ENCODE results near the gene ALOX12B. TPM values are rescaled to one million over a fixed set of nuclear protein-coding genes. Genes with fewer than 3 reads are reported as not detected.

ALOX12B gene
- polyA plus RNA-seq, 1 of the 3 experiments (the other 2 are of a cell fraction): 0.20 TPM

- no peak for TF ChIP-seq CTCF (IDR thresholded peaks at IDR 0.05)
Measured at GRCh38 chr17:8116776-8117175, 29.3 kb upstream of the ALOX12B start (continued).

- Histone ChIP-seq H3K36me3 (replicated peaks in 1 of 2; ENCODE audit: control insufficient read depth in 1 of 2, insufficient read depth in 2 of 2, low read length in 1 of 2) (no peaks in the 10 kb centered on the region), H3K9me2 (no peaks in the 10 kb centered on the region), H3F3A (replicated peaks; ENCODE audit: insufficient read depth) (no peaks in the 10 kb centered on the region), H4K20me1 (ENCODE audit: insufficient read depth) (no peaks in the 10 kb centered on the region), H3K4me2 (no peak overlapping the region), H3K4me3 (ENCODE audit: low read depth in 2 of 2, low read length in 1 of 2) (no peak overlapping the region), H3K9ac (no peak overlapping the region), H3K27ac (ENCODE audit: low read depth in 2 of 2, low read length in 1 of 2) (no peak overlapping the region), H3K4me1 (ENCODE audit: control insufficient read depth in 1 of 2, insufficient read depth in 2 of 2, low read depth in 1 of 2, low read length in 1 of 2) (no peaks in the 10 kb centered on the region; a peak in 1 of 4 replicates), H3K27me3 (ENCODE audit: insufficient read depth) (peaks cover 29% of the 10 kb centered on the region; the same call in 1 of the 2 replicates), H3K9me3 (no peaks in the 10 kb centered on the region), H2AFZ (ENCODE audit: low read depth) (no peak overlapping the region), H3K79me2 (ENCODE audit: insufficient read depth) (no peaks in the 10 kb centered on the region)
- POLR2A ChIA-PET: no interaction called here
- CTCF ChIA-PET: interaction anchor here (0.9 to 15.2 kb wide), 22 partner anchors 8 to 254 kb away, joined by 3 to 298 read pairs (median 5); partner anchors contain the start of genes ALOX12B, ALOXE3 and HES7
- TF ChIP-seq, protein P1, sequence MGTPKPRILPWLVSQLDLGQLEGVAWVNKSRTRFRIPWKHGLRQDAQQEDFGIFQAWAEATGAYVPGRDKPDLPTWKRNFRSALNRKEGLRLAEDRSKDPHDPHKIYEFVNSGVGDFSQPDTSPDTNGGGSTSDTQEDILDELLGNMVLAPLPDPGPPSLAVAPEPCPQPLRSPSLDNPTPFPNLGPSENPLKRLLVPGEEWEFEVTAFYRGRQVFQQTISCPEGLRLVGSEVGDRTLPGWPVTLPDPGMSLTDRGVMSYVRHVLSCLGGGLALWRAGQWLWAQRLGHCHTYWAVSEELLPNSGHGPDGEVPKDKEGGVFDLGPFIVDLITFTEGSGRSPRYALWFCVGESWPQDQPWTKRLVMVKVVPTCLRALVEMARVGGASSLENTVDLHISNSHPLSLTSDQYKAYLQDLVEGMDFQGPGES (IDR thresholded peaks at IDR 0.05; ENCODE audit: low read depth, low read length): no peak
- TF ChIP-seq GABPA (IDR thresholded peaks at IDR 0.05; ENCODE audit: low read depth) (no peak), JUND (IDR thresholded peaks at IDR 0.05) (no peak), RXRA (IDR thresholded peaks at IDR 0.05; ENCODE audit: borderline replicate concordance, low read depth) (no peak)
- 98% methylated on average over 5 of the region's 6 CpGs for WGBS (ENCODE audit: low lambda C conversion rate)
- DNase-seq: no peak
Measured at GRCh38 chr17:8110907-8111306, 23.4 kb upstream of the ALOX12B start.

DNA sequence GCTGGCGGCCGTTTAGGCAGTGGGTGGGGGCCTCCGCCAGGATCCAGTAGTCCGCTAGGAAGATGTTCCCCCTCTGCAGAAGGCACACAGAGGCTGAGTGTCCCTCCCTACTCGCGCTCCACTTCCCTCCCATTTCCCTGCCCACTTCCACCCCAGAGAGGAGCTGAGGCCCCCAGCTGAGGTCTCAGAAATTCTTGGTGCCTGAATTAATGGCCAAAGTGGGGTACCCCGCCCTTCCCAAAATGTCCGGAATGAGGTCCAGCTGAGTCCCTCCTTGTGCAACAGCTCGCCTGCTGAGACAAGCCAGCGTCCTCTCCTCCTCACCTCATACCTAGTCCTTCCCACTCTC, 22.9 kb upstream of the ALOX12B start:
- Histone ChIP-seq H3K27me3 (ENCODE audit: insufficient read depth) (peaks cover 24% of the 10 kb centered on the region; the same call in 1 of the 2 replicates), H2AFZ (ENCODE audit: low read depth) (no peak overlapping the region), H3K9ac (no peak overlapping the region), H3K79me2 (ENCODE audit: insufficient read depth) (no peaks in the 10 kb centered on the region), H3K4me3 (ENCODE audit: low read depth in 2 of 2, low read length in 1 of 2) (peak overlapping the region in 1 of 2 experiments; percentile 37; a peak in 1 of 4 replicates), H3F3A (replicated peaks; ENCODE audit: insufficient read depth) (no peaks in the 10 kb centered on the region), H4K20me1 (ENCODE audit: insufficient read depth) (no peaks in the 10 kb centered on the region), H3K4me2 (no peak overlapping the region), H3K27ac (ENCODE audit: low read depth in 2 of 2, low read length in 1 of 2) (no peak overlapping the region), H3K9me3 (no peaks in the 10 kb centered on the region), H3K4me1 (ENCODE audit: control insufficient read depth in 1 of 2, insufficient read depth in 2 of 2, low read depth in 1 of 2, low read length in 1 of 2) (no peaks in the 10 kb centered on the region; a peak in 1 of 4 replicates), H3K36me3 (replicated peaks in 1 of 2; ENCODE audit: control insufficient read depth in 1 of 2, insufficient read depth in 2 of 2, low read length in 1 of 2) (no peaks in the 10 kb centered on the region), H3K9me2 (no peaks in the 10 kb centered on the region)
- CTCF ChIA-PET: interaction anchor here (0.9 to 15.2 kb wide), 23 partner anchors 9 to 254 kb away, joined by 3 to 298 read pairs (median 5); partner anchors contain the start of genes ALOX12B, ALOXE3 and HES7
- WGBS (ENCODE audit: low lambda C conversion rate): 48% methylated on average over 5 of the region's 10 CpGs
- POLR2A ChIA-PET: no interaction called here
- DNase-seq: no peak
- no peak for TF ChIP-seq TAF1 (IDR thresholded peaks at IDR 0.05; ENCODE audit: borderline replicate concordance, low read depth, low read length)
- no peak for TF ChIP-seq FOXM1 (IDR thresholded peaks at IDR 0.05; ENCODE audit: low read depth)
- TF ChIP-seq ELF1 (IDR thresholded peaks at IDR 0.05): no peak
- TF ChIP-seq SMC3 (IDR thresholded peaks at IDR 0.05; ENCODE audit: low read depth, low read length): no peak
- TF ChIP-seq CHD2 (IDR thresholded peaks at IDR 0.05; ENCODE audit: low read length, partially characterized antibody): no peak
- no peak for TF ChIP-seq NRF1 (IDR thresholded peaks at IDR 0.05; ENCODE audit: low read depth, low read length)
- no peak for TF ChIP-seq MXI1 (IDR thresholded peaks at IDR 0.05; ENCODE audit: low read depth, low read length)
- TF ChIP-seq GATA2 (CRISPR knock-in tag; IDR thresholded peaks at IDR 0.05): no peak
- no peak for TF ChIP-seq TEAD4 (IDR thresholded peaks at IDR 0.05; ENCODE audit: borderline replicate concordance, insufficient read depth)
- TF ChIP-seq, protein P2, sequence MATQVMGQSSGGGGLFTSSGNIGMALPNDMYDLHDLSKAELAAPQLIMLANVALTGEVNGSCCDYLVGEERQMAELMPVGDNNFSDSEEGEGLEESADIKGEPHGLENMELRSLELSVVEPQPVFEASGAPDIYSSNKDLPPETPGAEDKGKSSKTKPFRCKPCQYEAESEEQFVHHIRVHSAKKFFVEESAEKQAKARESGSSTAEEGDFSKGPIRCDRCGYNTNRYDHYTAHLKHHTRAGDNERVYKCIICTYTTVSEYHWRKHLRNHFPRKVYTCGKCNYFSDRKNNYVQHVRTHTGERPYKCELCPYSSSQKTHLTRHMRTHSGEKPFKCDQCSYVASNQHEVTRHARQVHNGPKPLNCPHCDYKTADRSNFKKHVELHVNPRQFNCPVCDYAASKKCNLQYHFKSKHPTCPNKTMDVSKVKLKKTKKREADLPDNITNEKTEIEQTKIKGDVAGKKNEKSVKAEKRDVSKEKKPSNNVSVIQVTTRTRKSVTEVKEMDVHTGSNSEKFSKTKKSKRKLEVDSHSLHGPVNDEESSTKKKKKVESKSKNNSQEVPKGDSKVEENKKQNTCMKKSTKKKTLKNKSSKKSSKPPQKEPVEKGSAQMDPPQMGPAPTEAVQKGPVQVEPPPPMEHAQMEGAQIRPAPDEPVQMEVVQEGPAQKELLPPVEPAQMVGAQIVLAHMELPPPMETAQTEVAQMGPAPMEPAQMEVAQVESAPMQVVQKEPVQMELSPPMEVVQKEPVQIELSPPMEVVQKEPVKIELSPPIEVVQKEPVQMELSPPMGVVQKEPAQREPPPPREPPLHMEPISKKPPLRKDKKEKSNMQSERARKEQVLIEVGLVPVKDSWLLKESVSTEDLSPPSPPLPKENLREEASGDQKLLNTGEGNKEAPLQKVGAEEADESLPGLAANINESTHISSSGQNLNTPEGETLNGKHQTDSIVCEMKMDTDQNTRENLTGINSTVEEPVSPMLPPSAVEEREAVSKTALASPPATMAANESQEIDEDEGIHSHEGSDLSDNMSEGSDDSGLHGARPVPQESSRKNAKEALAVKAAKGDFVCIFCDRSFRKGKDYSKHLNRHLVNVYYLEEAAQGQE (IDR thresholded peaks at IDR 0.05; ENCODE audit: low read depth, low read length): no peak
- no peak for TF ChIP-seq USF1 (IDR thresholded peaks at IDR 0.05; ENCODE audit: borderline replicate concordance, low read depth)
- no peak for TF ChIP-seq EP300 (IDR thresholded peaks at IDR 0.05; ENCODE audit: borderline replicate concordance in 1 of 2, low read depth in 1 of 2, low read length in 1 of 2)
- TF ChIP-seq, protein P3, sequence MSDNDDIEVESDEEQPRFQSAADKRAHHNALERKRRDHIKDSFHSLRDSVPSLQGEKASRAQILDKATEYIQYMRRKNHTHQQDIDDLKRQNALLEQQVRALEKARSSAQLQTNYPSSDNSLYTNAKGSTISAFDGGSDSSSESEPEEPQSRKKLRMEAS (IDR thresholded peaks at IDR 0.05; ENCODE audit: low read depth): no peak
- TF ChIP-seq RFX5 (IDR thresholded peaks at IDR 0.05; ENCODE audit: low read length): no peak
